CD4-positive, alpha-beta memory T cell (primary cell): Measurements from ENCODE around the gene RBFA. TPM values are rescaled to one million over a fixed set of nuclear protein-coding genes. Genes with fewer than 3 reads are reported as not detected.

Experiments
- CTCF ChIA-PET: fragments of 350-600 bp; sonication (Branson Sonifier 250); formaldehyde crosslinking; loops from one replicate; lab custom pipeline; 2021; ENCODE audit warnings: inconsistent platforms; ENCODE audit not compliant: partially characterized antibody; lab: Charles Lee
- POLR2A ChIA-PET: fragments of 350-600 bp; sonication (Branson Sonifier 250); formaldehyde crosslinking; loops from one replicate; lab custom pipeline; 2021; ENCODE audit not compliant: partially characterized antibody; lab: Charles Lee
- DNase-seq, 5 donors: peaks; one replicate each; pipeline versions ENCODE4 v3.0.0 to v3.0.0-alpha.2; 2020 to 2022; ENCODE audit warnings: mixed read lengths in 1 of 5
- H3K27ac ChIP-seq: one replicate; pipeline ENCODE4 v1.7.0; 2013; ENCODE audit warnings: low read depth, low read length
- H3K27me3 ChIP-seq: 2 replicates; pipeline ENCODE4 v1.7.0; 2013; ENCODE audit warnings: mild to moderate bottlenecking, low read length, moderate library complexity; ENCODE audit not compliant: insufficient read depth
- H3K36me3 ChIP-seq: 2 replicates; pipeline ENCODE4 v1.7.0; 2013; ENCODE audit warnings: mild to moderate bottlenecking, low read length, moderate library complexity; ENCODE audit not compliant: insufficient read depth
- H3K4me1 ChIP-seq: 2 replicates; pipeline ENCODE4 v1.7.0; 2013; ENCODE audit warnings: mild to moderate bottlenecking, low read length, moderate library complexity; ENCODE audit not compliant: insufficient read depth
- H3K4me3 ChIP-seq, 2 donors: one replicate each; pipeline ENCODE4 v1.7.0; 2013; ENCODE audit warnings: low read length in 2 of 2, mild to moderate bottlenecking in 1 of 2
- H3K9me3 ChIP-seq, 2 donors: one replicate each; pipeline ENCODE4 v1.7.0; 2013; ENCODE audit warnings: low read length in 2 of 2, control low read depth in 1 of 2; ENCODE audit not compliant: control insufficient read depth in 1 of 2
- H3K27ac Mint-ChIP-seq, 7 donors: one replicate each; pipeline ENCODE4 v1.8.0; 2020 to 2021; ENCODE audit warnings: mixed read lengths in 7 of 7, mild to moderate bottlenecking in 6 of 7, inconsistent platforms in 3 of 7, moderate library complexity in 3 of 7
- H3K27me3 Mint-ChIP-seq, 2 donors: one replicate each; pipeline ENCODE4 v1.8.0; 2020 to 2021; ENCODE audit warnings: mixed read lengths in 2 of 2
- H3K36me3 Mint-ChIP-seq, 2 donors: one replicate each; pipeline ENCODE4 v1.8.0; 2020 to 2021; ENCODE audit warnings: mixed read lengths in 2 of 2, inconsistent platforms in 1 of 2, mild to moderate bottlenecking in 1 of 2
- H3K4me1 Mint-ChIP-seq, 4 donors: one replicate each; pipeline ENCODE4 v1.8.0; 2020 to 2021; ENCODE audit warnings: mixed read lengths in 4 of 4, mild to moderate bottlenecking in 1 of 4
- H3K4me3 Mint-ChIP-seq, 8 donors: one replicate each; pipeline ENCODE4 v1.8.0; 2020 to 2021; ENCODE audit warnings: mixed read lengths in 8 of 8, mild to moderate bottlenecking in 7 of 8, moderate library complexity in 6 of 8, inconsistent platforms in 3 of 8
- H3K9me3 Mint-ChIP-seq, 8 donors: one replicate each; pipeline ENCODE4 v1.8.0; 2020 to 2021; ENCODE audit warnings: mixed read lengths in 8 of 8, mild to moderate bottlenecking in 5 of 8, inconsistent platforms in 3 of 8, moderate library complexity in 1 of 8
- intact Hi-C: fragments of 100-400 bp; cut with micrococcal nuclease; formaldehyde crosslinking; loops from one replicate; pipeline ENCODE4 v1.15.1; 2023
- polyA plus RNA-seq, 2 donors: library from polyadenylated mRNA; unstranded; fragments of 300-500 nt; fragmentation: Illumina TruSeq; gene quantifications; one replicate each; pipeline ENCODE4 v1.2.3, GENCODE V29; 2021
- total RNA-seq, 2 experiments: library from RNA; stranded (reverse); gene quantifications; one replicate each; pipeline ENCODE4 v1.2.3, GENCODE V29; 2021

The RBFA gene
- total and polyA plus RNA-seq, 4 experiments from 2014 or later = 8.8 to 14.9 (median 12.0) TPM

GRCh38 chr18:80067897-80068296 is 33.7 kb downstream of the RBFA start:
- Histone ChIP-seq H3K27me3 (no peaks in the 10 kb centered on the region), H3K4me3 (no peak overlapping the region), H3K4me1 (no peaks in the 10 kb centered on the region), H3K27ac (no peak overlapping the region), H3K9me3 (no peaks in the 10 kb centered on the region), H3K36me3 (no peaks in the 10 kb centered on the region)
- intact Hi-C loops = no loop called here
- H3K27ac Mint-ChIP-seq = no peak overlapping the region
- ChIA-PET CTCF (no interaction called here), POLR2A (no interaction called here)
- no peak overlapping the region for H3K4me3 Mint-ChIP-seq
- H3K36me3 Mint-ChIP-seq = no peaks in the 10 kb centered on the region
- H3K27me3 Mint-ChIP-seq = no peaks in the 10 kb centered on the region
- DNase-seq = no peak
- H3K9me3 Mint-ChIP-seq = peaks cover 0 to 4% (median under 1%) of the 10 kb centered on the region in 8 donors
- H3K4me1 Mint-ChIP-seq = no peaks in the 10 kb centered on the region

DNA sequence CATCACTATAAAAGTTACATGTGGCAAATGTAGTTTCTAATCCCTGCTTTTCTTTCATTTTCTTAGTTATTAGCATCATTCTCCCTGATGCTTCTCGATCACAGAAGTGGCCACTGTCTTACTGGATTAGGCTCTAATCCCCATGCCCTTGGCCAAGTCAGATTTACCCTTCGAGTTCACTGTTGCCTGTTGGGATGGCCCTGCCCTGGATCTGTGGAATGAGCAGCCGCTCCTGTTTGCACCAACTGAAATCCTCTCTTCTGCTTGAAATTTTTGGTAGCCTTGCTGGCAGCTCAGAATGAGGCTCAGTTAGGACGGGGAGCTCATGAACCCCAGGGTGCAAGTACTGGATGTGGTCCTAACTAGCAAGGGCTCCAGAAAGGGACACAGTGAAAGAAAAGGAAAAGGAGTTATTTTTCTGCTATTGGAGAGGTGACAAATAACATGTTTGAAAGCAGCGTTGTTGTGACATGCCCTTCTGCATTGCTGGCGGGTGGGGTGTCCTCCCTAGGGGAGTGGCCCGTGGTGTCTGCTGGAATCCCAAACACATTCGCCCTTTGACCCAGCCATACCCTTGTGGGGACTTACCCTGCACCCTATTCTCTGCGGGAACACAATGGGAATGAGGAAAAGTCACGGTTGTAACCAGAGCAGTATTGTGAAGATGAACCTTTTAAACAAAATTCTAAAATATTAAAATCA is 34.5 kb downstream of the RBFA start:
- Histone ChIP-seq H3K27ac (no peak overlapping the region), H3K4me3 (no peak overlapping the region), H3K27me3 (no peaks in the 10 kb centered on the region), H3K4me1 (no peaks in the 10 kb centered on the region), H3K36me3 (no peaks in the 10 kb centered on the region), H3K9me3 (no peaks in the 10 kb centered on the region)
- H3K27me3 Mint-ChIP-seq = no peaks in the 10 kb centered on the region
- CTCF ChIA-PET = no interaction called here
- intact Hi-C loops = no loop called here
- H3K9me3 Mint-ChIP-seq = peaks cover 0 to 2% (median 0%) of the 10 kb centered on the region in 8 donors
- H3K27ac Mint-ChIP-seq = no peak overlapping the region
- POLR2A ChIA-PET = no interaction called here
- no peak for DNase-seq
- H3K4me3 Mint-ChIP-seq = no peak overlapping the region
- no peaks in the 10 kb centered on the region for H3K4me1 Mint-ChIP-seq
- no peaks in the 10 kb centered on the region for H3K36me3 Mint-ChIP-seq

GRCh38 chr18:80070825-80071224 is 36.6 kb downstream of the RBFA start:
- Mint-ChIP-seq H3K36me3 (no peaks in the 10 kb centered on the region), H3K27me3 (no peaks in the 10 kb centered on the region), H3K27ac (no peak overlapping the region), H3K9me3 (peaks cover 0 to 4% (median 0%) of the 10 kb centered on the region in 8 donors), H3K4me1 (no peaks in the 10 kb centered on the region), H3K4me3 (no peak overlapping the region)
- Histone ChIP-seq H3K4me1 (no peaks in the 10 kb centered on the region), H3K4me3 (no peak overlapping the region), H3K27ac (no peak overlapping the region), H3K27me3 (no peaks in the 10 kb centered on the region), H3K9me3 (no peaks in the 10 kb centered on the region), H3K36me3 (no peaks in the 10 kb centered on the region)
- ChIA-PET CTCF (no interaction called here), POLR2A (no interaction called here)
- intact Hi-C loops = no loop called here
- no peak for DNase-seq

GRCh38 chr18:80074183-80074582 is 39.9 kb downstream of the RBFA start:
- peaks cover 0 to 2% (median 0%) of the 10 kb centered on the region in 8 donors for H3K9me3 Mint-ChIP-seq
- POLR2A ChIA-PET = no interaction called here

DNA sequence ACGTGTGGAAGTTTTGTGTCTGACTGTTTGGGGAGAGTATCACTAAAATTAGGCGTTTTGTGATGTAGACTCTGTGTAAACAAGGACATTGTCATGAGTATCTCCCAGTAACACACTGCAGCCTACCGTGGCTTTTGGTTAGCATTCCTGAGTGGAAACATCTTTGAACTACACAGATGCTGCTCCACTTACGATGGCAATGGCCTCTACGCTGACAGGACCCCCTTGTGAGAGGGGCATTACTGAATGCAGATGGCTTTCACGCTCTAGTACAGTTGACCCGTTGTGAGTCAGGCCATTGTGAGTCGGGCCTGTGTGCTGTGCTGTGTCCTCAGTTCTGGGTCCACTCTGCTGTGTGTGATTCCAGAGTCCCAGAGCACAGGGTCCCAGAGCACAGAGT is 40.5 kb downstream of the RBFA start:
- peaks cover 0 to 2% of the 10 kb centered on the region in 2 donors for H3K27me3 Mint-ChIP-seq
- DNase-seq = no peak
- H3K4me1 Mint-ChIP-seq = no peaks in the 10 kb centered on the region
- Histone ChIP-seq H3K9me3 (no peaks in the 10 kb centered on the region), H3K27me3 (no peaks in the 10 kb centered on the region), H3K4me1 (no peaks in the 10 kb centered on the region), H3K36me3 (no peaks in the 10 kb centered on the region), H3K4me3 (no peak overlapping the region), H3K27ac (no peak overlapping the region)
- CTCF ChIA-PET = no interaction called here
- intact Hi-C loops = no loop called here
- H3K27ac Mint-ChIP-seq = no peak overlapping the region
- no peak overlapping the region for H3K4me3 Mint-ChIP-seq
- peaks cover 0 to 2% (median 0%) of the 10 kb centered on the region in 8 donors for H3K9me3 Mint-ChIP-seq
- POLR2A ChIA-PET = no interaction called here
- no peaks in the 10 kb centered on the region for H3K36me3 Mint-ChIP-seq

More at GRCh38 chr18:80074183-80074582, 39.9 kb downstream of the RBFA start:
- H3K27ac ChIP-seq = no peak overlapping the region
- peaks cover 0 to 2% of the 10 kb centered on the region in 2 donors for H3K27me3 Mint-ChIP-seq
- no peaks in the 10 kb centered on the region for H3K27me3 ChIP-seq
- H3K4me1 Mint-ChIP-seq = no peaks in the 10 kb centered on the region
- no peak for DNase-seq
- H3K27ac Mint-ChIP-seq = no peak overlapping the region
- CTCF ChIA-PET = no interaction called here
- no peak overlapping the region for H3K4me3 Mint-ChIP-seq
- no peaks in the 10 kb centered on the region for H3K36me3 Mint-ChIP-seq
- no peak overlapping the region for H3K4me3 ChIP-seq
- no peaks in the 10 kb centered on the region for H3K36me3 ChIP-seq
- intact Hi-C loops = no loop called here
- no peaks in the 10 kb centered on the region for H3K4me1 ChIP-seq
- no peaks in the 10 kb centered on the region for H3K9me3 ChIP-seq

- intact Hi-C loops = no loop called here
- Mint-ChIP-seq H3K4me3 (no peak overlapping the region), H3K4me1 (no peaks in the 10 kb centered on the region), H3K27ac (no peak overlapping the region), H3K36me3 (no peaks in the 10 kb centered on the region), H3K27me3 (peaks cover 2 to 5% of the 10 kb centered on the region in 2 donors), H3K9me3 (peaks cover 0 to 2% (median 0%) of the 10 kb centered on the region in 8 donors)
- no peak for DNase-seq
- no peak overlapping the region for H3K27ac ChIP-seq
- H3K4me3 ChIP-seq = no peak overlapping the region
- H3K36me3 ChIP-seq = no peaks in the 10 kb centered on the region
- no peaks in the 10 kb centered on the region for H3K4me1 ChIP-seq
- H3K9me3 ChIP-seq = no peaks in the 10 kb centered on the region
- CTCF ChIA-PET = no interaction called here
- H3K27me3 ChIP-seq = no peaks in the 10 kb centered on the region
- POLR2A ChIA-PET = no interaction called here
Observed at GRCh38 chr18:80075940-80076339, 41.7 kb downstream of the RBFA start.

- Mint-ChIP-seq H3K27ac (no peak overlapping the region), H3K27me3 (peaks cover 2 to 5% of the 10 kb centered on the region in 2 donors), H3K4me1 (no peaks in the 10 kb centered on the region), H3K9me3 (peaks cover 0 to 2% (median 0%) of the 10 kb centered on the region in 8 donors), H3K4me3 (no peak overlapping the region), H3K36me3 (no peaks in the 10 kb centered on the region)
- Histone ChIP-seq H3K36me3 (no peaks in the 10 kb centered on the region), H3K4me3 (no peak overlapping the region), H3K27ac (no peak overlapping the region), H3K27me3 (no peaks in the 10 kb centered on the region), H3K4me1 (no peaks in the 10 kb centered on the region), H3K9me3 (no peaks in the 10 kb centered on the region)
- intact Hi-C loops = no loop called here
- CTCF ChIA-PET = no interaction called here
- DNase-seq = no peak
- POLR2A ChIA-PET = no interaction called here
Observed at GRCh38 chr18:80076379-80076778, 42.1 kb downstream of the RBFA start.
